H9 (cell line): Measurements from ENCODE around the gene CPNE7. TPM values are rescaled to one million over a fixed set of nuclear protein-coding genes. Genes with fewer than 3 reads are reported as not detected.
A peak's percentile ranks its signal among the peaks of the same experiment; 100 is the strongest.

Source experiments
- DNase-seq: peaks from one replicate; pipeline ENCODE4 v3.0.0-alpha.2; 2017
- H2AFZ ChIP-seq: one replicate; pipeline ENCODE4 v1.6.1; 2013; ENCODE audit warnings: mild to moderate bottlenecking, low read length, control low read depth, moderate library complexity
- H2AK5ac ChIP-seq: 2 replicates; pipeline ENCODE4 v1.6.1; 2013; ENCODE audit warnings: low read length, control low read depth, mixed read lengths; ENCODE audit not compliant: insufficient read length
- H2BK120ac ChIP-seq: one replicate; pipeline ENCODE4 v1.6.1; 2013; ENCODE audit warnings: low read depth, mild to moderate bottlenecking, low read length, control low read depth, inconsistent platforms; ENCODE audit not compliant: poor library complexity, severe bottlenecking
- H2BK12ac ChIP-seq: 2 replicates; pipeline ENCODE4 v1.6.1; 2013; ENCODE audit warnings: low read length, control low read depth, mixed read lengths, low read depth; ENCODE audit not compliant: insufficient read length
- H2BK15ac ChIP-seq: 2 replicates; pipeline ENCODE4 v1.6.1; 2013; ENCODE audit warnings: low read depth, low read length, control low read depth
- H2BK20ac ChIP-seq: one replicate; pipeline ENCODE4 v1.6.1; 2013; ENCODE audit warnings: low read depth, mild to moderate bottlenecking, low read length, control low read depth, inconsistent platforms; ENCODE audit not compliant: poor library complexity, severe bottlenecking
- H2BK5ac ChIP-seq: 2 replicates; pipeline ENCODE4 v1.6.1; 2013; ENCODE audit warnings: low read length, control low read depth, mixed read lengths; ENCODE audit not compliant: insufficient read length
- H3K14ac ChIP-seq: 2 replicates; pipeline ENCODE4 v1.6.1; 2013; ENCODE audit warnings: low read length, control low read depth; ENCODE audit not compliant: insufficient read depth
- H3K18ac ChIP-seq: 2 replicates; pipeline ENCODE4 v1.6.1; 2013; ENCODE audit warnings: low read depth, mild to moderate bottlenecking, mixed read lengths, low read length, control low read depth; ENCODE audit not compliant: insufficient read length
- H3K23ac ChIP-seq: 2 replicates; pipeline ENCODE4 v1.6.1; 2013; ENCODE audit warnings: low read length, control low read depth, mixed read lengths, low read depth; ENCODE audit not compliant: insufficient read length
- H3K23me2 ChIP-seq: 2 replicates; pipeline ENCODE4 v1.6.1; 2013; ENCODE audit warnings: low read depth, mild to moderate bottlenecking, mixed read lengths, low read length, control low read depth; ENCODE audit not compliant: insufficient read length, poor library complexity, severe bottlenecking
- H3K27ac ChIP-seq: 2 replicates; pipeline ENCODE4 v1.5.1; 2013; ENCODE audit warnings: low read length, control low read depth, mixed read lengths, low read depth; ENCODE audit not compliant: insufficient read length
- H3K27me3 ChIP-seq: 2 replicates; pipeline ENCODE4 v1.6.1; 2013; ENCODE audit warnings: low read length, control low read depth, inconsistent platforms; ENCODE audit not compliant: insufficient read depth
- H3K4ac ChIP-seq: 2 replicates; pipeline ENCODE4 v1.6.1; 2013; ENCODE audit warnings: low read depth, mild to moderate bottlenecking, control low read depth, inconsistent platforms, low read length, moderate library complexity
- H3K4me1 ChIP-seq: 2 replicates; pipeline ENCODE4 v1.6.1; 2013; ENCODE audit warnings: low read length, control low read depth, inconsistent platforms; ENCODE audit not compliant: insufficient read depth
- H3K4me2 ChIP-seq: 2 replicates; pipeline ENCODE4 v1.6.1; 2013; ENCODE audit warnings: low read length, control low read depth, mixed read lengths; ENCODE audit not compliant: insufficient read length, insufficient read depth
- H3K56ac ChIP-seq: 2 replicates; pipeline ENCODE4 v1.6.1; 2013; ENCODE audit warnings: low read depth, mild to moderate bottlenecking, mixed read lengths, low read length, control low read depth; ENCODE audit not compliant: insufficient read length
- H3K79me1 ChIP-seq: 2 replicates; pipeline ENCODE4 v1.6.1; 2013; ENCODE audit warnings: low read depth, mild to moderate bottlenecking, moderate library complexity, low read length, control low read depth, inconsistent platforms; ENCODE audit not compliant: insufficient read depth, poor library complexity, severe bottlenecking
- H3K79me2 ChIP-seq: 2 replicates; pipeline ENCODE4 v1.6.1; 2013; ENCODE audit warnings: low read length, control low read depth, inconsistent platforms; ENCODE audit not compliant: insufficient read depth
- H3K9ac ChIP-seq: 2 replicates; pipeline ENCODE4 v1.6.1; 2013; ENCODE audit warnings: low read length, control low read depth, mixed read lengths; ENCODE audit not compliant: insufficient read length; ENCODE audit errors: extremely low read depth
- H3K9me3 ChIP-seq: one replicate; pipeline ENCODE4 v1.6.1; 2013; ENCODE audit warnings: low read depth, low read length, inconsistent platforms; ENCODE audit not compliant: control insufficient read depth
- H3T11ph ChIP-seq: one replicate; pipeline ENCODE4 v1.6.1; 2013; ENCODE audit warnings: mild to moderate bottlenecking, low read length, control low read depth, inconsistent platforms
- H4K20me1 ChIP-seq: one replicate; pipeline ENCODE4 v1.6.1; 2013; ENCODE audit not compliant: control insufficient read depth, insufficient read length, insufficient read depth
- H4K5ac ChIP-seq: 2 replicates; pipeline ENCODE4 v1.6.1; 2013; ENCODE audit warnings: low read depth, mild to moderate bottlenecking, mixed read lengths, low read length, control low read depth; ENCODE audit not compliant: insufficient read length
- H4K8ac ChIP-seq: replicated peaks from 2 replicates; pipeline ENCODE4 v1.6.1; 2013; ENCODE audit warnings: low read length, control low read depth, mixed read lengths, low read depth; ENCODE audit not compliant: insufficient read length
- H4K91ac ChIP-seq: 2 replicates; pipeline ENCODE4 v1.6.1; 2013; ENCODE audit warnings: low read depth, mild to moderate bottlenecking, moderate library complexity, mixed read lengths, low read length, control low read depth; ENCODE audit not compliant: insufficient read length
- H3K27ac Mint-ChIP-seq, 3 experiments: 2 replicates in 2 of 3; 3 replicates in 1 of 3; pipeline ENCODE4 v1.8.0; 2020 to 2021; ENCODE audit warnings: mixed read lengths in 3 of 3, mild to moderate bottlenecking in 1 of 3, moderate library complexity in 1 of 3
- H3K27me3 Mint-ChIP-seq: 2 replicates; pipeline ENCODE4 v1.8.0; 2021; ENCODE audit warnings: low read depth, mild to moderate bottlenecking, moderate library complexity, mixed read lengths
- H3K36me3 Mint-ChIP-seq, 3 experiments: 2 replicates in 2 of 3; 3 replicates in 1 of 3; pipeline ENCODE4 v1.8.0; 2020 to 2021; ENCODE audit warnings: low read depth in 3 of 3, mixed read lengths in 3 of 3; ENCODE audit not compliant: insufficient read depth in 1 of 3
- H3K4me1 Mint-ChIP-seq, 2 experiments: 2 replicates each; pipeline ENCODE4 v1.8.0; 2020; ENCODE audit warnings: mixed read lengths in 2 of 2
- H3K4me3 Mint-ChIP-seq, 2 experiments: 2 replicates in 1 of 2; 3 replicates in 1 of 2; pipeline ENCODE4 v1.8.0; 2020 to 2021; ENCODE audit warnings: mild to moderate bottlenecking in 2 of 2, mixed read lengths in 2 of 2, moderate library complexity in 1 of 2
- H3K9me3 Mint-ChIP-seq, 2 experiments: 2 replicates in 1 of 2; 3 replicates in 1 of 2; pipeline ENCODE4 v1.8.0; 2020; ENCODE audit warnings: mild to moderate bottlenecking in 2 of 2, mixed read lengths in 2 of 2, moderate library complexity in 1 of 2
- CTCF ChIP-seq: fragments of 200-600 bp; sonication (generic); conservative IDR thresholded peaks from 3 replicates; pipeline ENCODE4 v1.8.0; 2021; ENCODE audit warnings: antibody characterized with exemption, mild to moderate bottlenecking
- WGBS: extraction: QIAGEN DNeasy Blood & Tissue Kit; methylation state at CpG from one replicate; pipeline ENCODE4 v1.1.7; 2013; ENCODE audit warnings: missing lambda C conversion rate, low lambda C conversion rate, mixed read lengths; ENCODE audit not compliant: insufficient read length; ENCODE audit errors: extremely low coverage; 5-methylcytosine and 5-hydroxymethylcytosine counted together
- total RNA-seq: library from RNA; stranded (reverse); gene quantifications from 2 replicates; pipeline ENCODE4 v1.2.1, GENCODE V29; 2021

The CPNE7 gene
- total RNA-seq, 1 experiment from 2014 or later = 23.4 TPM

- WGBS = no CpG with 5 or more reads among the region's 3 CpGs
- no peak for TF ChIP-seq CTCF
- no peaks in the 10 kb centered on the region for H3K9me3 ChIP-seq
- H3K79me1 ChIP-seq = peaks cover 6% of the 10 kb centered on the region
- Mint-ChIP-seq H3K9me3 (no peaks in the 10 kb centered on the region; a peak in 1 of 5 replicates), H3K27ac (peak overlapping the region; percentile 87 to 99 (median 95); a peak in 5 of 7 replicates), H3K27me3 (peaks cover 4% of the 10 kb centered on the region), H3K4me1 (peaks cover 42 to 43% of the 10 kb centered on the region in 2 experiments), H3K4me3 (peak overlapping the region; percentile 96; a peak in 4 of 5 replicates), H3K36me3 (peaks cover 26 to 45% (median 32%) of the 10 kb centered on the region in 3 experiments)
- H2BK12ac ChIP-seq = no peak overlapping the region
- no peak for DNase-seq
- H2AFZ ChIP-seq = no peak overlapping the region
- peak overlapping the region; percentile 27 for H3K27ac ChIP-seq
- H3K23ac ChIP-seq = no peak overlapping the region
- H4K8ac ChIP-seq = no peak overlapping the region
- no peak overlapping the region for H2BK5ac ChIP-seq
- peak overlapping the region; percentile 97 for H3K4me2 ChIP-seq
- H2AK5ac ChIP-seq = no peak overlapping the region
- H3K23me2 ChIP-seq = peaks cover 19% of the 10 kb centered on the region
- H3K18ac ChIP-seq = no peak overlapping the region
- H3K79me2 ChIP-seq = peaks cover 10% of the 10 kb centered on the region; the same call in 1 of the 2 replicates
- H3K4me1 ChIP-seq = no peaks in the 10 kb centered on the region; the same call in 1 of the 2 replicates
- no peak overlapping the region for H3K4ac ChIP-seq
- peaks cover 4% of the 10 kb centered on the region for H4K20me1 ChIP-seq
- H3K27me3 ChIP-seq = no peaks in the 10 kb centered on the region
- no peak overlapping the region for H4K91ac ChIP-seq
- no peak overlapping the region for H3K14ac ChIP-seq
- H4K5ac ChIP-seq = no peak overlapping the region
- H3T11ph ChIP-seq = no peak overlapping the region
- no peak overlapping the region for H3K56ac ChIP-seq
- H2BK20ac ChIP-seq = no peak overlapping the region
- H3K9ac ChIP-seq = no peak overlapping the region
- no peak overlapping the region for H2BK120ac ChIP-seq
- no peak overlapping the region for H2BK15ac ChIP-seq
Measured at GRCh38 chr16:89565256-89565505, 10.4 kb upstream of the CPNE7 start.
